Esophagus mucosa (tissue), 1 donor: ENCODE results near the gene ADGRL3. TPM values are rescaled to one million over a fixed set of nuclear protein-coding genes. Genes with fewer than 3 reads are reported as not detected.

Source experiments
- ATAC-seq: fragments of 200-7000 bp; cut with Tn5 transposase; one replicate; pipeline ENCODE4 v1.9.1; 2020
- total RNA-seq: library from RNA; stranded (reverse); gene quantifications from one replicate; pipeline ENCODE4 v1.2.4, GENCODE V29; 2023
- donor health status: DM: yes; HTN: yes; CAD: no.

Gene ADGRL3
- total RNA-seq, result 4.1 TPM

GRCh38 chr4:61200187-61200915 is at the start of gene ADGRL3:
Gene ADGRL3, plus strand, starts transcription at chr4:61200326.
- peak; percentile 30 for ATAC-seq

- no peak for ATAC-seq
Observed at GRCh38 chr4:61152433-61152832, 47.7 kb upstream of the ADGRL3 start.

DNA sequence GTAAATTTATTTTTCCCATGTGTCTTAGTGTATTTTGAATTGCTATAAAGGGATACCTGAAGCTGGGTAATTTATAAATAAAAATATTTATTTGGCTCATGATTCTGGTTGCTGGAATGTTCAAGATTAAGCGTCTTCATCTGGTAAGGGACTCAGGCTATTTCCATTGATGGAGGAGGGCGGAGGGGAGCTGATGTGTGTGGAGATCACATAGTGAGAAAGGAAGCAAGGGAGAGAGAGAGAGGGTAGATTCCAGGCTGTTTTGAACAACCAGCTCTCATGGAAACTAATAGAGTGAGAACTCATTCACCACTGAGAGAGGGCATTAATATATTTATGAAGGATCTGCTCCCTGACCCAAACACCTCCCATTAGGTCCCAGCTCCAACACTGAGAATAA is 39.6 kb upstream of the ADGRL3 start:
- no peak for ATAC-seq

DNA sequence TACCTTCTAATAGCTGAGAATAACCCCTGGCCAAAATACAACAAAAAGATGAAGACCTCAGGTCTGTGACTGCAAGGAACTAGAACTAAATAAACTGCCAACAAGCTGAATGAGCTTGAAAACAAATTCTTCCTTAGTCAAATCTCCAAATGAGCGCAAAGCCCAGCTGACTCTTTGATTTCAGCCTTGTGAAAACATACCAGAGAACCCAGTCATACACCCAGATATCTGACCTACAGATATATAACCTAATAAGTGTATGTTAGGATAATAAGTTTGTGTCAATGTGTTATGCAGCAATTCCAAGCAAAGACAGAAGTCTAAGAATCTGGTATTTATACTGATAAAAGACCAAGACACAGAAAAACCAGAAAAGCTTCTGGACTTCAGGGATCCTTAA is 38.0 kb upstream of the ADGRL3 start:
- no peak for ATAC-seq

DNA sequence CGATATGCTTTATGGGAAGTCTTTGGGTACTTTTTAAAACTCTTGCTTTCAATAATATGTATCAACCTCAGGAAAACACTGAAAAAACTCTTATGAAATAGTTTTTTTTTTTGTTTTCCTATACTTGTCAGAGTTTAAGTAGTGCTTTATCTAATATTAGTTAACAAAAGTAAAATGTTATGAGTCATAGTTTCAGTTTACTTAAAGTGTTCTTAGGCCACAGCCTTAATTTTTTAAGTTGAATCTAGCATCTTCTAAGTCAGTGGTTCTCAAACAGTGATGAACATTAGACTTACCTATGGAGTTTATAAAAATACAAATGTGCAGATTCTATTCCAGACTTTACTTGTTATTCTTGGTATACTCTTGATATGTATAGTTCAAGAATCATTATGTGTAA is 26.3 kb upstream of the ADGRL3 start:
- no peak for ATAC-seq

DNA sequence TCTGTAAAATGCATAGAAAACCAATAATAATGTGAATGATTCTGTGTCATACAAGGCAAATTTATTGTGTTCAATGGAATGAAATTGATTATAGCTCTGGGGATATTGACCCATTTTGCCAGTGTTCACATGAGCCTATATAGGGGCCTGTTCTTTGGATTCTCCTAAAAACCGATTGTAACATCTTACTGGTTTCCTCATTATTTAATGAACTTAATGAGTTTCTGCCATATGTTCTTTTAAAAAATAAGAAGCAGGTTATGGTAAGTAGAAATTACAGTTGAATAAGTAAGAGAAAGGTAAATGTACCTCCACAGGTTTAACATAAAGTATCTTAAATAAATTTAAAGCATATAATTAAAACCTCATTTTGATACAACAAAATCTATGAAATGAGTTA is 24.6 kb upstream of the ADGRL3 start:
- ATAC-seq, result no peak

DNA sequence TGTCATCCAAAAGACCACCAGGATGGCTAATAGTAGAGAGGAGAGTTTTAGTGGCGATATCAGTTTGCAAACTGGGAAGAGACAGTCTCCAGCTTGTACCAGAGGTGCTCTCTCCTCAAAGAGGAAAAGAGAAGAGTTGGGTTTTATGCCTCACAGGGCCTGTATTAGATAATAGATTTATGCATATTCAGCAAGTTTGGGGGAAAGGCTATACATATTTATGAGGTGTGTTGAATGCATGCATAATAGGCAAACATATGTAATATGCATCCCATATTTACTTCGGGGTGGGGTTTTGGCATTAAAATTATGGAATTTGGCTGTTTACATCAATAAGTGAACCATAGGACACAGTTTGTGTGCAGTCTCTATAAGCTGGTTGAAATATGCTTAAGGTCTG is 22.8 kb upstream of the ADGRL3 start:
- ATAC-seq, result no peak

DNA sequence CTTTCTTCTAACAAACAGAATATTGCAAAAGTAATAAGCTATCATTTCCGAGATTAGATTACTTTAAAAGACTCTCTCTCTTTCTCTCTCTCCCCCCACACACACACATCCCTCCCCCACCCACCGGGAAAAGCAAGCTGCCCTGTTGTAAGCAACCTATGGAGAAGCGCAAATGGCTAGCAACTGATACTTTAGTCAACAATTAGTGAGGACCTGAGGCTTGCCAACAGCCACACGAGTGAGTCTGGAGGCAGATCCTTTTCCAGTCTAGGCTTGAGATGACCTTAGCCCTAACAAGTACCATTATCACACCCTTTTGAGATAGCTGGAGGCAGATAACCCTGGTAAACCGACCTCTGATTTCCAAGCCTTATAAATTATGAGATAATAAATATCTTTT is 19.7 kb upstream of the ADGRL3 start:
- no peak for ATAC-seq

- ATAC-seq, result no peak
Observed at GRCh38 chr4:61182915-61183314, 17.2 kb upstream of the ADGRL3 start.

DNA sequence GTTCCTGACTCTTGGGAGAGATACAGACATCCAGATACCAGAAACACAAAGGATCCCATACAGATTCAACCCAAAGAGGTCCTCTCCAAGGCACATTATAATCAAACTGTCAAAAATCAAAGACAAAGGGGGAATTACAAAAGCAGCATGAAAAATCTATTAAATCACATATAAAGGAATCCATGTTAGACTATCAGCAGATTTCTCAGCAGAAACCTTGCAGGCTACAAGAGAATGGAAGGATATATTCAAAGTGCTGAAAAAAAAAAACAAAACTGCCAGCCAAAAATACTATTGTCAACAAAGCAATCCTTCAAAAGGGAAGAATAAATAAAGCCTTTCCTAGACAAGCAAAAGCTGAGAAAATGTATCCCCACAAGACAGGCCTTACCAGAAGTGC is 14.8 kb upstream of the ADGRL3 start:
- no peak for ATAC-seq

DNA sequence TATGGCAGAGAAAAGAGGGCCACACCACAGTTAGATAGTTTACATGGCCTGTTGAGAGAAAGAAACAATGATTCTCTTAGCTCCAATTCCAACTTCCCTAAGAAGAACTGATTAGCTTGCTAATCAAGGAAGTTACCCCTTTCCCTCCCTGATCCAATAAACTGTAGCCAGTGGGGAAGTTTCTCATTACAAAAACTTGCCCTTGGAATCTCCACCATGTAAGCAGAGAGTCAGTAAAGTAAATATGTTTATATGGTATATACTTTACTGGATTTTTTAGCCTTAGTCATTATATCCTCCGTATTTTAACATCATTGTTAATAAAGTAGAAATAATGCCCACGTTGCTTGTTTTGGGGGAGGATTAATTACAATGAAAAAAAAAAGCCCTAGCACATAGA is 7.7 kb upstream of the ADGRL3 start:
- ATAC-seq, result no peak

DNA sequence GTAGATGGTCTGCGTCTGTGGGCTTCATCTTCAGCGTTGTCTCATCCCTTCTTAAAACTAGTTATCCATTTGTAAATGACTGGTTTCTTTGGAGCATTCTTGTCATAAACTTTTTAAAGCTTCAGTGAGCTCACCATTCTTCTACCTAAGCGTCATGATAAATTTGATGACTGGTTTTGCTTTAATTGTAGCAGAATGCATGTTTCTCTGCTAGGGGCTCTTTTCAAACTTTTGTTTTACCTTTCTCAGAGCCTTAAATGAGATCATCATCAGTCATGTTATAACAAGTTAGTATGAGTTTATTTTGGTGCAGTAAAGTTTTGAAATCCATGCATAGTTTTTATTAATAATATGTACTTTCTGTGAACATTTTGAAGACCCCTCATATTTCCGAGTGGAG is 6.3 kb upstream of the ADGRL3 start:
- no peak for ATAC-seq

DNA sequence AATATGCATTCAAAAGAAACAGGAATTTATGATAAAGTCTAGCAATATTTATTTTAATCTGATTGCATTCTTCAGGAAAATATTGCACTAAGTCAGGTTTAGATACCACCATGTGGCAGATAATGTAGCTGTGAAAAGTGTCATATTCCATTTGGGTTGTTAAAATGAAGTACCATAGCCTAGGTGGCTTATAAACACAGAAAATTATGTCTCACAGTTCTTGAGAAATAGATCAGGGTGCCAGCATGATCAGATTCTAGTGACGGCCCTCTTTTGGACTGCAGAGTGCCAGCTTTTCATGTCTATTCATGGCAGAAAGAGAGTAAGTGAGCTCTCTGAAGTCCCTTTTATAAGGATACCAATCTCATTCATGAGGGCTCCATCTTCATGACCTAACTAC is 5.6 kb upstream of the ADGRL3 start:
- ATAC-seq, result no peak

GRCh38 chr4:61195101-61195500 is 5.0 kb upstream of the ADGRL3 start:
- ATAC-seq, result no peak

DNA sequence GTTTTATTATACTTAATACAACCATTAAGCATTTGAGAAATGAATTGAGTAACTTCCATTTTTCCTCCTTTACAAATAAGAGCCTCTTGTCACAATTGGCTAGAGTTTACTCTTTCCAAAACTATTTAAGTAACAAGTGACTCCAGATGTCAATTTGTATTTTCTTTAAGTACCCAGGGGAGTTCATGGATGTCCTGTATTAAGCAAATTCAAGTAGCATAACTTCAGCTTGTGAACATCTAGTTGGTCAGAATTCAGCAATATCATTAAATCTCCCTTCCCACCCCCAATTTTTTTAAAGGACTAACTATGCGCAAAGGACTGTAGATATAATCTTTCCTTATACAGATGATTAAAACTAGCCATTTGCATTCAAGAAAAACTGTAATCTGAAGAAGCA is 1.4 kb upstream of the ADGRL3 start:
- ATAC-seq, result no peak

DNA sequence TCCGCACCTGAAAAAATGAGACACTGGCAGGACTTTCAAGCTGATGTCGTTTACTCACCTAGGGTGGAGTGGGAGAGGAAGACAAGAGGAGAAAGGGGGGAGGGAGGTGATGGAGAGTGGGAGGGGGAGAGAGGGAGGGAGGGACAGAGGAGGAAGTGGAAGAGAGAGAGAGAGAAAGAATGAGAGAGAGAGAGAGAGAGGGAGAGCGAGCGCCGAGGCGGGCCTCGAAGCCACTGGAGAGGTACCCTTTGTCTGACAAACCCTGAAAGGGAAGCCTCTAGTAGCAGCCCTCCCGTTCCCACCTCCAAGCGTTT is 296 bp upstream of the ADGRL3 start:
- peak; percentile 26 for ATAC-seq

- peak; percentile 34 for ATAC-seq
Observed at GRCh38 chr4:61200916-61201526, 895 bp downstream of the ADGRL3 start.

DNA sequence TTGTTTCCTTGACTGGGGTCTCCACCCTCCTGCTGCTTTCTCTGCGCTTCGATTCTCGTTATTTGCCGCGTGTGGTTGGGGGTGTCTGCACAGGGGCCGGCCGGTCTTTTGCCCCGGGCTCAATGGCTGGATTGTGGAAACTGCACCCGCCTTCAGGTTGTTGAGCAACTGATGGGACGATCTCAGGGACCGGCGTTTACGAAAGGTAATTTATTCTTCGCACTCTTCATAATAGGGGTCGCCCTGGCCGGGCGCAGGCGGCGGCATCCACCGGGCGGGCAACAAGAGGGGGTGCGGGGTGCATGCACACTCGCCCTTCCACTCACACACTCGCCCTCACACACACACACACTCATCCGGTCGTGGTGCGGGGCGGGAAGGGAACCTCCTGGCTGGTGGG is 1.4 kb downstream of the ADGRL3 start:
- ATAC-seq, result no peak

DNA sequence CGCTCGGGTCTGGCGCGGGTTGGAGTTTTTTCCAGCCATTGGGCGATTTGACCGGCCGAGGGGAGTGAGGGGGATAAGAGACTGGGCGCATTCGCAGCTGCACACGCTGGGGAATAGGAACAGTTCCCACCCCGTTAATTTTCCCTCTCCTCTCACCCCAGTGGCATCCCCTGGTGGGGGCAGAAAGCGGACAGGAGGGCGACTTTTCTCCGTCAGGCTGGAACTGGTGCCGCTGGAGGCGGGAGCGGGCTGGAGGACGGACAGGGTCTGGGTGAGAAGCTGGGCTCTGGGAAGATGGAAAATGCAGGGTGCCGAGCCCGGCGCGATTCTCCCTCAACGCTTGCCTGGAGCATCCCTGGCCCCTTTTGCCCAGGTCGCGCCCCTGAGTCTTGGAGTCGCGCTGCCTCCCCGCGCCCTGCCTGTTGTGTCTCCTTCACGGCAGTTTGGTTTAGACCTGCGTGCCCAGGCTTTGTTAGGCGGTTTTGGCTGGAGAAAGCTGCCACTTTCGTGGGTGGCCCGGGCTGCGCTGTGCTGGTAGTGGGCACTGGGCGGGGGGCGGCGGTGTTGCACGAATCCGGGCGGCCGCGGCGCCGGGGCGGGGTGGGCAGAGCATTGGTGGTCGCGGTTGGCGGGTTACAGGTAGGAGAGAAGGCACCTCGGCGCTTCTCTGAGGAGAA is 2.0 kb downstream of the ADGRL3 start:
- peak; percentile 13 for ATAC-seq

DNA sequence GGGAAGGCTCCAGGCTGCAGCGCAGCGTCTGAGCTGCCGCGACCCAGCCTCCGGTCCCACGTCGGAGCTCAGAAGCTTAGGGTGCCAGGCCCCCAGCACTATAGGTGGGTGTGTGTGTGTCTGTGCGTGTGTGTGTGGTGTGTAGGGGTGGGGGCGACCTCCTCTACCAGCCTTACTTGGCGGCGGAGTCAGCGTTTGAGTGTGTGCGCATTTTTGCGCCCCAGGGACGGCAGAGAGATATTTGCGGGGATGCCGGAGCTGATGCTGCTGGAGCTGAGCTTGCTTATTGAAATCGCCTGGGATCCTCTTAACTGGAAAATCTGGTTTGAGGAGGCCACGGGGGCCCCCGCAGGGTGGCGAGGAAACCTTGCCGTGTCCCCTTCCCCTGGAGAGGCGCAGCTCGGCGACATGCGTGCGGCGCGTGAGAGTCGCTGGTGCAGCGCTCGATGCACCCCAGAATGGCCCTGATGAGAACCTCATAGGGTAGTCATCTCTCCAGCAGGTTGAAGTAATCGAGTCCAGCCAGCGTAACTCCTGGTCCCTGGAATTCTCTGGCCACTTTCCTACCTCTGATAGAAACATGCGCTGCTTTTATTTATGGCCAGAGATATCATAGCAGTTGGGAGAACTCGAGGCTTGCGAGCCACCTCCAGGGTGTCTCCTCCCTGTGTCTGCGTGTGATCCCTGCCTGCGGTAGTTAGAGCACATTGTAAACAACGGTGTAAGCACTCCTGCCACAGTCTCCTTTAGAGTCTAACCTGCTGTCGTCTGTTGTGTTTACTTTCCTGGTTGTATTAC is 2.7 kb downstream of the ADGRL3 start:
- peak; percentile 68 for ATAC-seq

- no peak for ATAC-seq
Observed at GRCh38 chr4:61203436-61203790, 3.3 kb downstream of the ADGRL3 start.

DNA sequence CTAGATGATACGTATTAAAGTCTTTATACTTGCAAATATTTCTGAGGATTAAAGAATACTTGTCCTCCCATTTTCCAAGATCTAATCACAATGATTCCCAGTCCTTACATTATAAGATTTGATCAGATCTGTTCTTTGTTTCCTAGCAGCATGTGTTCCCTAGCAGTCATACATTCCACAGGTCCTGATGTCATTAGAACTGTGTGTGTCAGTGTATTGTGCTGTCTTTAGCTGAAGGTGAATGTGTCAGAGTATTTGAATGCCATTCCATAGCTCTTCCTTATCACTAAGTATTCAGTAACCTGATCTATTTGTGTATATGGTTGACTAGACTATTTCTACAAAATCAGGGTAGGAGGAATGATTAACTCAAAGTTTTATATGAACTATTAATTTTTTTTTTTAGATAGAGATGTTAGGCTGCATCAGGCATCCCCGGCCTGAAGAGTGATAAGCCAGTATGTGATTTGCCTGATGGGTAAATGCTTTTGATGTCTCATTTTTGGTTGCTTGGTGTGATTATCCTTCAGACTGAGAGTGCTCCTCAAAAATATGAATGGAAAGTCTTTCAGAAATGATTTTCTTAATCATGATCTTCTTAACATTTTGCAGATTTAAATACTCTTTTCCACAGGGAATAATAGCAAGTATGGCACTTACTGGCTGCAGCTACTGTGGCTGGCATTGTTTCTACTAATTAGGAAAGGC is 4.4 kb downstream of the ADGRL3 start:
- ATAC-seq, result no peak

- ATAC-seq, result no peak
Observed at GRCh38 chr4:61205066-61205465, 4.9 kb downstream of the ADGRL3 start.
